Right ventricle myocardium superior (tissue), 1 donor: ENCODE data around the gene GJB3. TPM values are rescaled to one million over a fixed set of nuclear protein-coding genes. Genes with fewer than 3 reads are reported as not detected.
A peak's percentile ranks its signal among the peaks of the same experiment; 100 is the strongest.
"Not testable (repeated sequence)": the region's sequence is repeated elsewhere in the genome, so short reads cannot be mapped to it uniquely, and the experiment has no call there.

Source experiments
- ATAC-seq: fragments of 200-7000 bp; cut with Tn5 transposase; one replicate; pipeline ENCODE4 v1.9.1; 2020; ENCODE audit warnings: mild to moderate bottlenecking; ENCODE audit not compliant: poor library complexity
- DNase-seq: peaks from one replicate; pipeline ENCODE4 v3.0.0-alpha.2; 2020
- intact Hi-C: fragments of 100-400 bp; cut with DNase I; formaldehyde crosslinking; loops from one replicate; pipeline ENCODE4 v1.11.2; 2022
- long read RNA-seq: library from polyadenylated mRNA; unstranded; transcript quantifications from one replicate; pipeline ENCODE4 v2.0.0, GENCODE V29; 2021
- total RNA-seq: library from RNA; stranded (reverse); fragmentation: NEBNext Ultra II Directional; extraction: Animal tissue kit (Norgen Biotek cat#: 25700); gene quantifications from one replicate; pipeline ENCODE4 v1.2.1, GENCODE V29; 2021
- donor health status: DM: no; HTN: yes; CAD: no; lungs with severe emphysema.

The GJB3 gene
- not detected for total RNA-seq
- long read RNA-seq, result 0 reads

DNA sequence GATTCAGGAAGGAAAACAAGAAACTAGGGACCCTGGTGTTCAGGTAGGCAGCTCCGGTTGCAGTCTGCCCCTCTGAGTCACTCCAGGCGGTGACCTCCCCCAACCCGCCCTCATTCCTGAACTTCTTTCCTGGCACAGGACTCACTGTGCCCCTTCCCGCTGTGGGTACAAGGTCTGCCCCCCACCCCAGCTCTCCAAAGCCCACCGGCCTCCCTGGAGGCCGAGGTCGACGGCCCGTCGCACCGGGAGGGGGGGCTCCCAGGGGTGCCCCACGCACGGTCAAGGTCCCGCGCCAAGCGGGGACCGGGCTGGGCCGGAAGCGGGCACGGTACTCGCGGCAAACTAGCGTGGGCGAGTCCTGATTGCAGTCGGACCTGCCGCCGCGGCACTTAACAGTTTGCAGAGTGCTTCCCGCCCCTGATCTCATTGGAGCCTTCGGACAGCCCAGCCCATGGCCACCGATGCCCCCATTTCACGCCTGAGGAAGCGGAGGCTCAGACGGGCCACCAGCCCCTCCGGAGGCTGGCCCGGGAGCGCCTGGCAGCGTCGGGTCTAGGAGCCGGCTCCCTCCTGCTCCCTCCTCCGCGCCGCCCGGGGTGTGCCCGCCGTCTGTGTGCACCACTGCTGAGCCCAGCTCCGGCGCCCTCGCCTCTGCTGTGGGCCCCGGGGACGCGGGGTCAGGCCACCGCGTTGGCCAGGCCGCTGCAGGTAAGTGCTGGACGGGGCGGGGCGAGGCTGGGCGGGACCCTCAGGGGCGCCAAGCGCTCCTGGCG, at the start of gene GJB3:
Gene GJB3 (plus strand): TSS at position 144 of the 773 bp plus-strand sequence. CDS start 3,549 bp downstream, outside the sequence.
- DNase-seq, result no peak
- intact Hi-C loops, result no loop called here
- no peak for ATAC-seq

DNA sequence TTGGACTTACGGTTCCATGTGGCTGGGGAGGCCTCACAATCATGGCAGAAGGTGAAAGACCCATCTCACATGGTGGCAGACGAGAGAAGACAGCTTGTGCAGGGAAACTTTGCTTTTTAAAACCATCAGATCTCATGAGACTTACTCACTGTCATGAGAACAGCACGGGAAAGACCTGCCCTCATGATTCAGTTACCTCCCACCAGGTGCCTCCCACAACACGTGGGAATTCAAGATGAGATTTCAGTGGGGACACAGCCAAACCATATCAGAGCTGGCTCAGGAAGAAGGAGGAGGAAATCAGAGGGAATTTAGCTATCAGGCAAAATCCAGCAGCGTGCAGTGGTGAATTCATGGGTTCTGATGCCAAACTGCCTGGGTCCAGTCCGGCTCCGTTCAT, 48.2 kb upstream of the GJB3 start:
- ATAC-seq, DNase-seq, intact Hi-C loops: not testable (repeated sequence)

DNA sequence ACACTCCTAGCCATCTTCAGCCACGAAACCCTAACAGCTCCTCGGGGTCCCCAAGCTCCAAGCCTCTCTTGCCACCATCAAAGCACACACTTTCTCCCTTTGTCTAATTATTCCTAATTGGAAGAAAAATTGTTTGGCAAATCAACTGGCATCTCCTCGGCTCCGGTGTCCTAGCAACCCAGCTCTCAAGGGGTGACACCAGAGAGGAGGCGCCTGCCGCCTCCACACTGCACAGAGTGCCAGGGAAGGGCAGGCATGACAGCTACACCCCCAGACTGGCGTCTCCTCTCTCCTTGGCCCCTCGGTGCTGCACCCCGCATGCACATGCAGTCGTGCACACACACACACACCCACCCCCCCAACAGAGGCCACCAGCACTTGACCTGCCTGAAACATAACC, 44.3 kb upstream of the GJB3 start:
- no peak for ATAC-seq
- no peak for DNase-seq
- intact Hi-C loops, result no loop called here

- ATAC-seq, DNase-seq, intact Hi-C loops: not testable (repeated sequence)
These were observed 43.8 kb upstream of the GJB3 start for GRCh38 chr1:34737236-34737635.

DNA sequence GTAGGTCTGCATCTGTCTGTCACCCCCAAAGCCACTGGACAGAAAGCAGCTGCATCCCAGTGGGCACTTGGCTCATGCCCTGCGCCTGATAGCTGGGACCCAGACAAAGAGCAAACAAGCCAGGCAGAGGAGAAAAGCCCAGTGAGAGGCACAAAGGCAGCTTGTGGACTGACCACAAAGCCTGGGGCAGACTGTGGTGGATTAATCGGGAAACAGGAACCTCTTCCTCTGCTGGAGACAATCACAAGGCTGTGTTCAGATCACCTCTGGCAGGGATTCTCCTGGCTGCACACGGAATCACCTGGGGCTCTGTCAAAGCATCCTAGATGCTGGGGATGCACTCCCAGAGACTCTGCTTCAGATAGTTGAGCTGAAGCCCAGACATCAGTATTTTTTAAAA, 41.4 kb upstream of the GJB3 start:
- intact Hi-C loops, result loop anchor here (5.0 to 10.0 kb wide), 3 partner anchors 277 to 1107 kb away; no protein-coding TSS in a partner anchor
- DNase-seq (no peak), ATAC-seq (no peak)

- ATAC-seq (no peak), DNase-seq (no peak)
- intact Hi-C loops, result loop anchor here (5.0 to 10.0 kb wide), 3 partner anchors 278 to 1108 kb away; no protein-coding TSS in a partner anchor
These were observed 40.7 kb upstream of the GJB3 start for GRCh38 chr1:34740161-34740868.

DNA sequence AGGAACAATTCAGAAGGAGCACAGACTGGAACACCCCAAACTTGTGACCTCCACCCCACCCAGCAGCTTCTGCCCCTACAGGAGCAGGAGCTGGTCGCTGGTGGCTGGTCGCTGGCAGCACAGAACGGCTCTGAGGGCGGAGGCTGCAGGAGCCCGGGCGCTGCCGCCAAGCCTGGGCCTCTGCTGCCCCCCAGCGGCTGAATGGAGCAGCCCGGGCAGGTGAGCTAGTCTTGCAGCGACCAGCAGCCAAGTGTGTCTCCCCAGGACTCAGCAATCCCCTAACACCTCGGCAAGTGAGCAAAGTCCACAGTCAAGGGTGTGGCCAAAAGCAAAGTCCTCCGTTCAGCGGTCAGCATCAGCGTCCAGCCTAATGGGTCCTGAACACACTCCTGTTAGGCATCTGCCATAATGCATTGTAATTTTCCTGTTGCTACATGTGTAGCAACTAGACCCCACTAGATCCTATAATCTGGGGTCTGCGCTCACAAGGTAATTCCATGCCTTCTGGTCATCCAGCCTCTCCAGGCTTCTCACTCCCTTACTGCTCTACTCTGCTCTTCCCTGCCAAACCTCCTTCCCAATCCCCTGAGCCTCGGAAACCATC, 38.2 kb upstream of the GJB3 start:
- DNase-seq, result peak; percentile 85
- ATAC-seq, result peak; percentile 95
- intact Hi-C loops, result loop anchor here (5.0 to 10.0 kb wide), 3 partner anchors 280 to 1110 kb away; no protein-coding TSS in a partner anchor

DNA sequence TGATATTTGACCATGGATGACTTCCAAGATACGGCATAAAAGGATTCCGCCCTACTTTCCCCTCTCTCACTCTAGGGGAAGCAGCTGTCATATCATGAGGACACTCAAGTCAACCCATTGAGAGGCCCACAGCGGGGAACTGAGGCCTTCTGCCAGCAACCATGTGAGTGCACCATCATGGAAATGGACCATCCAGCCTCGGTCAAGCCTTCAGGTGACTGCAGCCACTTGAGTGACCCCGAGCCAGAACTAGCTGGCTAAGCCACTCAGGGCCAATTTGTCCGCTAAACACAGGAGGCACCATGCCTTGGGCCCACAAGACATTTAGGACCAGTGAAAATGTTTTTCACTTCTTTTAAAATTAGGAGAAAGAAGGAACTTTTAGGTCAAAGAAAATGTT, 37.2 kb upstream of the GJB3 start:
- intact Hi-C loops, result loop anchor here (5.0 to 10.0 kb wide), 3 partner anchors 281 to 1111 kb away; no protein-coding TSS in a partner anchor
- ATAC-seq (no peak), DNase-seq (no peak)

DNA sequence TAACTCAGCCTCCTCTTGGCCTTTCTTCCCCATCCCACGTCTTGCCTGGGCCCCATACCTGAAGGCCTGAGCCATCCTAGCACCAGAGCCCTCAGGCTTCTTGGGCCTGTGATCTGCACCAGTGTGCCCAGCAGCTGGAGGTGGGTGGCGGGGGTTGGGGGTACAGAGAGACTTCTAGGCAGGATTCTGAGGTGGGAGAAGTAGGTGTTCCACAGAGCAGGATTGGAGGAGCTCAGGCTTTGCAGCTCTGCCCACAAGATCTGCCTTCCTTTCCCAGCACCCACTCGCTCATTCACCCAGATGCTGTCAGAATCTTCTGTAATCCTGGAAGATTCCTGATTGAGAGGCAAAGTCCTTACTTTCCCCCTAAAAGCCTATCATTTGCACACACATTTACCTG, 36.2 kb upstream of the GJB3 start:
- ATAC-seq, result no peak
- no peak for DNase-seq
- intact Hi-C loops, result loop anchor here (5.0 to 10.0 kb wide), 3 partner anchors 283 to 1113 kb away; no protein-coding TSS in a partner anchor

GRCh38 chr1:34745666-34746065, 35.3 kb upstream of the GJB3 start:
- no peak for DNase-seq
- ATAC-seq, result no peak
- intact Hi-C loops, result loop anchor here (10.0 kb wide), 1 partner anchor 631 kb away; no protein-coding TSS in a partner anchor

DNA sequence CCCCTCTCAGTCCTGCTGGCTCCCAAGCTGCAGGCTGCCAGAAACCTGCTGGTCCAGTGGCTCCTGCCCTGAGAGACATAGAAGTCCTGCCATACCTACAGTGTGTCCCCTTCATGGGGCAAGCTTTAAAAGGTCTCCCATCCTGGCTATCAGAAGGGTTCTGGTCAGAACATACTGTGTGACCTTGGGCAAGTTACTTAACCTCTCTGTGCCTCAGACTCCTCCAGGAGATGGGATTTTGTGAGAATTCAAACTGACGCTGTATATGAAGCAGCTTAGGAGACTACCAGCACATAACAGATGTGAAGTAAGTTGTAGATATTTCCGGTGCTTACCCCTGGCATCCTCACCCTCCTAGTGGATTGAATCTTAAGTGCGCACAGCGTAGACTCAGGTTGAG, 34.9 kb upstream of the GJB3 start:
- ATAC-seq (no peak), DNase-seq (no peak)
- intact Hi-C loops, result loop anchor here (10.0 kb wide), 1 partner anchor 631 kb away; no protein-coding TSS in a partner anchor

DNA sequence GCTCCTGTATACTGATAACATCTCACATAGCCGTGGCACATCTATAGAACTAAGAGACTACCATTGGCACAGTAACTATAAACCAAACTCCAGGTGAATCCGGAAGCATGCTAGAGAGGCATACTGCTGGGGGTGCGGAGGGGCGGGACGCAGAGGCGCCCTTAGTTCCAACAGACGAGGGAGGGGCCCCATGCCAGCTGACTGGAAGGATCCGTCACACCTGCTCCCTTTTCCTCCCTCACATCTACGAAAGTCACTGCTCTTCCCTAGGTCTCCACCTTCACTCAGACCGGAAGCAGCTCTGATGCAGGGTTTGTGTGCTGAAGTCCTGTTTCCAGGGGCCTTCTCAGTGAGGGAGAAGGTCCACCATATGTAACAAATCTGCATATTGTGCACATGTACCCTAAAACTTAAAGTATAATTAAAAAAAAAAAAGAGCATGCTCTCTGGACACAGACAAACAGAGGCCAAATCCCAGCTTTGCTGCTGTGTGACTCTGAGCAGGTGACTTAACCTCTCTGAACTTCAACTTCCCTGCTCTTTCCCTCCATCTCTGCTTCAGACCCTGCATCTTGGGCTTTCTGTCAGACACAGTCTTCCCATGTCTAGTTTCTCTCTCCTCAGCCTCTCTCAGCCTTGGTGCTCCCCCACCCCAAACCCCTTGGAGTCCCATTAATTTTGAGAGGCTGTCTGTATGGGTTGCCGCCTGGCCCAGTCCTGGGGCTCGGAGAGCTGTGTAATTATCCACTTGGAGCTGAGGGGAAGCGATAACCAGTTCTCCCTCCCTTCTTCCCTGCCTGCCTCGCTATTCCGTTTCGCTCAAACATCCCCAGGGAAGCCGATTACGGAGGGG, 34.0 kb upstream of the GJB3 start:
- DNase-seq (no peak), ATAC-seq (no peak)
- intact Hi-C loops, result loop anchor here (10.0 kb wide), 1 partner anchor 632 kb away; no protein-coding TSS in a partner anchor

- ATAC-seq (no peak), DNase-seq (no peak)
- intact Hi-C loops, result loop anchor here (10.0 kb wide), 1 partner anchor 633 kb away; no protein-coding TSS in a partner anchor
These were observed 33.4 kb upstream of the GJB3 start for GRCh38 chr1:34747638-34747941.

- DNase-seq (no peak), ATAC-seq (no peak)
- intact Hi-C loops, result loop anchor here (10.0 kb wide), 1 partner anchor 635 kb away; no protein-coding TSS in a partner anchor
These were observed 31.0 kb upstream of the GJB3 start for GRCh38 chr1:34749992-34750391.

DNA sequence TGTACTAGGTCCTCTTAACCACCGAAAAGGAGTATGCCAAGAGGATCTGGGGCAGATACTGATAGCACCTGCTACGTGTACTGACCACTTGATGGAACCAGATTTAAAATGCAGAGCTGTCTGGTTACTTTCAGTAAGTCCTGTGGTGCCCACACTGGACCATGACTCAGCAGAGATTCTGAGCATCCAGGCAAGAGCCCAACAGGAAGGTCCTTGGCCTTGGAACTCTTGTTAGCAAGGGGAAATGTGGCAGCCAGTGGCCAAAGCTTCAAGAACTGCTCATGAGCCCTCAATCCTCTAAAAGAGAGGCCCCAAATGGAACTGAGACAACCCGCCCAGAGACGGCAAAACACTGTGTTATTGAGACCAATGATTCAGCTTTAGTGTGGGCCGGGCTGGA, 30.4 kb upstream of the GJB3 start:
- no peak for DNase-seq
- intact Hi-C loops, result no loop called here
- no peak for ATAC-seq

GRCh38 chr1:34753163-34753562, 27.9 kb upstream of the GJB3 start:
- ATAC-seq (no peak), DNase-seq (no peak)
- intact Hi-C loops, result no loop called here

DNA sequence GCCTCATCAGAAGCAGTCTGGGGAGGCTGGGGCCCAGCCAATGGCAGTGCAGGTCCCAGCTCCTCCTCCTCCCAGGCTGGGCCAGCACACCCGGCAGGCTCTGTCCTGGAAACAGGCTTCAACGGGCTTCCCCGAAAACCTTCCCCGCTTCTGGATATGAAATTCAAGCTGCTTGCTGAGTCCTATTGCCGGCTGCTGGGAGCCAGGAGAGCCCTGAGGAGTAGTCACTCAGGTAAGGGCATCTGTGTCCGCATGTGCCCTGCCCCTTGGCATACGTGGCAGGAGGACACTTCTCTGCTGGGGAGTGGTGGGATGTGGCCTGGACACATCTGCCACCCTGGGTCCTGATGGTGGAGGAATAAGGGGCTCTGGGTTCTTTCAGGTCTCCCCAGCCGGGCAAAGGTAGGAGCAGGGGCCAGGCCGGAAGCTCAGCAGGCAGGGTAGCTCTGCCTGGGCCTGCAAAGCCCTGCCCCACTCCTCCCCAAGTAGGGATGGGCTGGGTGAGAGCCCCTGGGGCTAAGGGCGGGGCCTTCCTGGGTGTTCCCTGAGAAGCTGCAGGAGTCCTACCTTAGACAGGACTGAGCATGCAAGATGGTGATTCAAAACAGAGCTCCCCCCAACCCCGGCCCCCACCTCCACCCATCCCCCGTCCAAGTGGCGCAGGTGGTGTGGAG, 25.9 kb upstream of the GJB3 start, which contains the start of gene GJB5:
Gene GJB5 (plus strand): TSS at position 84 of the 674 bp plus-strand sequence. CDS start 2,284 bp downstream, outside the sequence.
- DNase-seq (no peak), ATAC-seq (no peak)
- intact Hi-C loops, result no loop called here

GRCh38 chr1:34755961-34756360, 25.1 kb upstream of the GJB3 start:
- ATAC-seq, result no peak
- DNase-seq, result no peak
- intact Hi-C loops, result no loop called here
